ENCODE measurements around the gene PEX6.
"Not testable (repeated sequence)": the region's sequence is repeated elsewhere in the genome, so short reads cannot be mapped to it uniquely, and the experiment has no call there.

PEX6 gene

GRCh38 chr6:42947950-42948349, 31.0 kb downstream of the PEX6 start:
- no peak overlapping the region for H3K4me3 ChIP-seq (replicated peaks in 1 of 2; ENCODE audit: low read depth in 2 of 2, low read length in 2 of 2)
- DNase-seq (ENCODE audit: low read depth in 2 of 2): no peak
- no peak for TF ChIP-seq CTCF (IDR thresholded peaks at IDR 0.05; ENCODE audit: low read depth, low read length)

- no peak for DNase-seq (ENCODE audit: low read depth in 2 of 2)
- no peak for TF ChIP-seq CTCF (IDR thresholded peaks at IDR 0.05; ENCODE audit: low read depth, low read length)
- no peak overlapping the region for H3K4me3 ChIP-seq (replicated peaks in 1 of 2; ENCODE audit: low read depth in 2 of 2, low read length in 2 of 2)
Observed at GRCh38 chr6:42942444-42942843, 36.5 kb downstream of the PEX6 start.

- H3K4me3 ChIP-seq (replicated peaks in 1 of 2; ENCODE audit: low read depth in 2 of 2, low read length in 2 of 2); DNase-seq (ENCODE audit: low read depth in 2 of 2): not testable (repeated sequence)
Observed at GRCh38 chr6:42941356-42941755, 37.6 kb downstream of the PEX6 start.

- no peak for TF ChIP-seq CTCF (IDR thresholded peaks at IDR 0.05; ENCODE audit: low read depth, low read length)
- no peak overlapping the region for H3K4me3 ChIP-seq (replicated peaks in 1 of 2; ENCODE audit: low read depth in 2 of 2, low read length in 2 of 2)
- DNase-seq (ENCODE audit: low read depth in 2 of 2): no peak
Observed at GRCh38 chr6:42940493-42941045, 38.4 kb downstream of the PEX6 start.

- DNase-seq (ENCODE audit: low read depth in 2 of 2): no peak
- TF ChIP-seq CTCF (IDR thresholded peaks at IDR 0.05; ENCODE audit: low read depth, low read length): no peak
- H3K4me3 ChIP-seq (replicated peaks in 1 of 2; ENCODE audit: low read depth in 2 of 2, low read length in 2 of 2): no peak overlapping the region
Observed at GRCh38 chr6:42939810-42940167, 39.2 kb downstream of the PEX6 start.

- DNase-seq (ENCODE audit: low read depth in 2 of 2): no peak
- no peak for TF ChIP-seq CTCF (IDR thresholded peaks at IDR 0.05; ENCODE audit: low read depth, low read length)
- H3K4me3 ChIP-seq (replicated peaks in 1 of 2; ENCODE audit: low read depth in 2 of 2, low read length in 2 of 2): no peak overlapping the region
Observed at GRCh38 chr6:42938987-42939809, 39.8 kb downstream of the PEX6 start.

- no peak for TF ChIP-seq CTCF (IDR thresholded peaks at IDR 0.05; ENCODE audit: low read depth, low read length)
- H3K4me3 ChIP-seq (replicated peaks in 1 of 2; ENCODE audit: low read depth in 2 of 2, low read length in 2 of 2): no peak overlapping the region
- DNase-seq (ENCODE audit: low read depth in 2 of 2): no peak
Observed at GRCh38 chr6:42938428-42938796, 40.6 kb downstream of the PEX6 start.

Measured in cardiac fibroblast (primary cell).